Body of pancreas (tissue), 4 donors: ENCODE measurements around the gene KPNA3. TPM values are rescaled to one million over a fixed set of nuclear protein-coding genes. Genes with fewer than 3 reads are reported as not detected.
"Not testable (repeated sequence)": the region's sequence is repeated elsewhere in the genome, so short reads cannot be mapped to it uniquely, and the experiment has no call there.

ENCODE experiments used
- ATAC-seq: fragments of 150-250 bp; one replicate; pipeline ENCODE4 v1.9.1; 2016
- DNase-seq, 4 donors: peaks; one replicate each; pipeline ENCODE4 v3.0.0-alpha.2; 2019
- H3K27ac ChIP-seq, 4 donors: fragments of 200-600 bp; sonication (generic); 1 replicate in 3 of 4; 2 replicates in 1 of 4; pipeline versions ENCODE4 v1.5.1 to v1.6.1; 2016 to 2019; ENCODE audit warnings: mild to moderate bottlenecking in 1 of 4, mixed read lengths in 1 of 4, moderate library complexity in 1 of 4
- H3K27me3 ChIP-seq, 2 donors: fragments of 200-600 bp; sonication (generic); one replicate each; pipeline ENCODE4 v1.6.0; 2016; ENCODE audit warnings: mild to moderate bottlenecking in 1 of 2
- H3K36me3 ChIP-seq, 2 donors: fragments of 200-600 bp; sonication (generic); replicated peaks in 1 of 2; 2 replicates each; pipeline ENCODE4 v1.5.1; 2016; ENCODE audit warnings: low read depth in 2 of 2; ENCODE audit not compliant: insufficient read depth in 1 of 2
- H3K4me1 ChIP-seq: fragments of 200-600 bp; sonication (generic); one replicate; pipeline ENCODE4 v1.6.0; 2016
- H3K4me3 ChIP-seq, 2 donors: fragments of 200-600 bp; sonication (generic); 1 replicate in 1 of 2; 2 replicates in 1 of 2; pipeline ENCODE4 v1.5.1; 2016 to 2019
- H3K9me3 ChIP-seq, 3 donors: fragments of 200-600 bp; sonication (generic); 1 replicate in 2 of 3; 2 replicates in 1 of 3; pipeline ENCODE4 v1.5.1; 2016
- POLR2A ChIP-seq, 3 donors: fragments of 450-650 bp; IDR thresholded peaks; one replicate each; pipeline ENCODE4 v1.6.1; 2016; ENCODE audit warnings: antibody characterized with exemption in 3 of 3, mild to moderate bottlenecking in 2 of 3
- WGBS, 2 donors: methylation state at CpG; one replicate each; pipeline ENCODE4 v1.1.5; 2017; 5-methylcytosine and 5-hydroxymethylcytosine counted together
- intact Hi-C: fragments of 100-400 bp; cut with DNase I; formaldehyde crosslinking; loops from one replicate; pipeline ENCODE4 v1.15.1; 2023
- total RNA-seq, 2 donors: library from RNA; depleted of rRNA; stranded (reverse); fragments of >200 nt; gene quantifications; one replicate each; pipeline ENCODE4 v1.1.0, GENCODE V29; 2016
- TF ChIP-seq, protein P1 (sequence below), 7 experiments: fragments of 450-650 bp in 4 of 7; fragments of 200-600 bp in 3 of 7; sonication (generic) in 3 of 7; IDR thresholded peaks; one replicate each; pipeline ENCODE4 v1.5.1; 2016 to 2019; ENCODE audit warnings: antibody characterized with exemption in 7 of 7

KPNA3 gene
- total RNA-seq, 2 donors from 2014 or later, result 6.3 to 10.9 TPM

- DNase-seq (peak in 1 of 4 donors; percentile 19), ATAC-seq (peak; percentile 50)
- TF ChIP-seq, protein P1, sequence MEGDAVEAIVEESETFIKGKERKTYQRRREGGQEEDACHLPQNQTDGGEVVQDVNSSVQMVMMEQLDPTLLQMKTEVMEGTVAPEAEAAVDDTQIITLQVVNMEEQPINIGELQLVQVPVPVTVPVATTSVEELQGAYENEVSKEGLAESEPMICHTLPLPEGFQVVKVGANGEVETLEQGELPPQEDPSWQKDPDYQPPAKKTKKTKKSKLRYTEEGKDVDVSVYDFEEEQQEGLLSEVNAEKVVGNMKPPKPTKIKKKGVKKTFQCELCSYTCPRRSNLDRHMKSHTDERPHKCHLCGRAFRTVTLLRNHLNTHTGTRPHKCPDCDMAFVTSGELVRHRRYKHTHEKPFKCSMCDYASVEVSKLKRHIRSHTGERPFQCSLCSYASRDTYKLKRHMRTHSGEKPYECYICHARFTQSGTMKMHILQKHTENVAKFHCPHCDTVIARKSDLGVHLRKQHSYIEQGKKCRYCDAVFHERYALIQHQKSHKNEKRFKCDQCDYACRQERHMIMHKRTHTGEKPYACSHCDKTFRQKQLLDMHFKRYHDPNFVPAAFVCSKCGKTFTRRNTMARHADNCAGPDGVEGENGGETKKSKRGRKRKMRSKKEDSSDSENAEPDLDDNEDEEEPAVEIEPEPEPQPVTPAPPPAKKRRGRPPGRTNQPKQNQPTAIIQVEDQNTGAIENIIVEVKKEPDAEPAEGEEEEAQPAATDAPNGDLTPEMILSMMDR (IDR thresholded peaks at IDR 0.05), result no peak
- TF ChIP-seq POLR2A (IDR thresholded peaks at IDR 0.05), result no peak
- Histone ChIP-seq H3K27ac (peak overlapping the region in 2 of 4 donors; percentile 29 to 44), H3K27me3 (no peaks in the 10 kb centered on the region), H3K4me3 (no peak overlapping the region), H3K36me3 (no peaks in the 10 kb centered on the region), H3K4me1 (peaks cover 17% of the 10 kb centered on the region), H3K9me3 (no peaks in the 10 kb centered on the region)
- WGBS, 2 donors, result 54 to 56% methylated on average over 6 of the region's 6 CpGs
- intact Hi-C loops, result no loop called here
These were observed 18.4 kb upstream of the KPNA3 start for GRCh38 chr13:49810567-49811526.

GRCh38 chr13:49807681-49808080 is 15.2 kb upstream of the KPNA3 start:
- 64 to 75% methylated on average over 5 to 6 of the region's 6 CpGs for WGBS, 2 donors
- no peak overlapping the region for H3K4me3 ChIP-seq
- no peaks in the 10 kb centered on the region for H3K9me3 ChIP-seq
- H3K4me1 ChIP-seq, result peaks cover 19% of the 10 kb centered on the region
- H3K27ac ChIP-seq, result no peak overlapping the region
- TF ChIP-seq POLR2A (IDR thresholded peaks at IDR 0.05), result no peak
- TF ChIP-seq, protein P1 (IDR thresholded peaks at IDR 0.05), result no peak
- no peaks in the 10 kb centered on the region for H3K27me3 ChIP-seq
- ATAC-seq, result no peak
- no peaks in the 10 kb centered on the region for H3K36me3 ChIP-seq
- intact Hi-C loops, result no loop called here
- DNase-seq, result no peak

- Histone ChIP-seq H3K27me3 (no peaks in the 10 kb centered on the region), H3K9me3 (no peaks in the 10 kb centered on the region), H3K36me3 (no peaks in the 10 kb centered on the region), H3K4me1 (peaks cover 17% of the 10 kb centered on the region), H3K27ac (no peak overlapping the region), H3K4me3 (no peak overlapping the region)
- DNase-seq (no peak), ATAC-seq (peak; percentile 38)
- intact Hi-C loops, result no loop called here
- TF ChIP-seq POLR2A (IDR thresholded peaks at IDR 0.05), result no peak
- TF ChIP-seq, protein P1 (IDR thresholded peaks at IDR 0.05), result no peak
- 18 to 46% methylated on average over 3 of the region's 3 CpGs for WGBS, 2 donors
These were observed 13.6 kb upstream of the KPNA3 start for GRCh38 chr13:49806126-49806536.

GRCh38 chr13:49803047-49803446 is 10.6 kb upstream of the KPNA3 start:
- H3K36me3 ChIP-seq, H3K27me3 ChIP-seq, DNase-seq, H3K27ac ChIP-seq, H3K9me3 ChIP-seq, H3K4me1 ChIP-seq, intact Hi-C loops, H3K4me3 ChIP-seq, ATAC-seq: not testable (repeated sequence)
- 83 to 86% methylated on average over 10 of the region's 10 CpGs for WGBS, 2 donors

DNA sequence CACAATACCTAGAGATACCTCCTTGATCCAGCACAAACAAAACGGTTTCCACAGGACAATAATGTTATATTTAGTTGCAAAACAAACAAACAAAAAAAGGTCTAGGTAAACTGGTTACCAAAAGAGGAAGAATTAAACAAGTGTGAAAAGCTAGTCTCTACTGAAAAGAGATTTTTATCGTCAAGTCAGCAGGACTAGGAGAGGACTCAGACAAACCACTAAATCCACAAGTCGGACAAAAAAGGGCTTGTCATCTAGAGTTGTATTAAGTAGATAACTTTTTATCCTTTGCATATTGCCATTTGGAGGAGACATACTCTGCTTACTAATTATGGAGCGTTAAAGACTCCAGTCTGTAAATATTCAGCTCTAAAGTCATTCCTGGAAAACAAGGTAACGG is 9.9 kb upstream of the KPNA3 start:
- H3K4me3 ChIP-seq, result no peak overlapping the region
- H3K9me3 ChIP-seq, result no peaks in the 10 kb centered on the region
- ATAC-seq (no peak), DNase-seq (no peak)
- TF ChIP-seq, protein P1 (IDR thresholded peaks at IDR 0.05), result no peak
- no peak for TF ChIP-seq POLR2A (IDR thresholded peaks at IDR 0.05)
- no peak overlapping the region for H3K27ac ChIP-seq
- H3K27me3 ChIP-seq, result no peaks in the 10 kb centered on the region
- intact Hi-C loops, result no loop called here
- no peaks in the 10 kb centered on the region for H3K36me3 ChIP-seq
- WGBS, 2 donors, result 72 to 73% methylated on average over 5 of the region's 5 CpGs
- H3K4me1 ChIP-seq, result peaks cover 7% of the 10 kb centered on the region
